K562 (cell line): Measurements from ENCODE around the gene NELFE. TPM values are rescaled to one million over a fixed set of nuclear protein-coding genes. Genes with fewer than 3 reads are reported as not detected.
A peak's percentile ranks its signal among the peaks of the same experiment; 100 is the strongest.

ENCODE experiments used
- FOXM1 ChIP-seq, 2 experiments: fragments of 450-650 bp in 1 of 2; sonication (generic) in 1 of 2; formaldehyde crosslinking in 1 of 2; IDR thresholded peaks; 2 replicates each; pipeline versions ENCODE4 v1.6.1 to v1.9.0; 2017 to 2022; ENCODE audit warnings: low read depth in 2 of 2, mild to moderate bottlenecking in 2 of 2, missing genetic modification reagents in 1 of 2, moderate library complexity in 1 of 2
- FUS ChIP-seq: fragments of 200-400 bp; formaldehyde crosslinking; optimal IDR thresholded peaks from 2 replicates; pipeline ENCODE3; 2017; ENCODE audit warnings: low read depth, low read length
- HDAC6 ChIP-seq: IDR thresholded peaks from 2 replicates; pipeline ENCODE4 v1.6.1; 2012; ENCODE audit warnings: low read depth, mild to moderate bottlenecking, control low read depth, inconsistent platforms, low read length, moderate library complexity
- KDM4B ChIP-seq, 2 experiments: fragments of 450-650 bp in 1 of 2; sonication (generic) in 1 of 2; IDR thresholded peaks; 2 replicates each; pipeline ENCODE4 v1.6.1; 2016 to 2017; ENCODE audit warnings: borderline replicate concordance in 2 of 2, antibody characterized with exemption in 1 of 2, low read depth in 1 of 2, mild to moderate bottlenecking in 1 of 2
- KHSRP ChIP-seq: fragments of 450-650 bp; IDR thresholded peaks from 2 replicates; pipeline ENCODE4 v1.6.1; 2017
- NCOR1 ChIP-seq: fragments of 450-650 bp; IDR thresholded peaks from 2 replicates; pipeline ENCODE4 v1.6.1; 2016; ENCODE audit warnings: mild to moderate bottlenecking, moderate library complexity
- NFE2L1 ChIP-seq: fragments of 450-650 bp; IDR thresholded peaks from 2 replicates; pipeline ENCODE4 v1.6.1; 2016; ENCODE audit warnings: missing genetic modification characterization, low read depth, mild to moderate bottlenecking, missing compliant biosample characterization, moderate library complexity, borderline replicate concordance
- SNRNP70 ChIP-seq: fragments of 200-400 bp; formaldehyde crosslinking; optimal IDR thresholded peaks from 2 replicates; pipeline ENCODE3; 2017; ENCODE audit warnings: low read depth, low read length
- SRF ChIP-seq, 2 experiments: fragments of 250-450, 450-650 bp in 1 of 2; sonication (Bioruptor Pico) in 1 of 2; sonication (generic) in 1 of 2; formaldehyde crosslinking; IDR thresholded peaks; 2 replicates each; pipeline versions ENCODE4 v1.5.0 to v1.5.1; 2020 to 2022; ENCODE audit warnings: mild to moderate bottlenecking in 1 of 2, missing genetic modification reagents in 1 of 2
- TSC22D4 ChIP-seq: fragments of 450-650 bp; IDR thresholded peaks from 2 replicates; pipeline ENCODE4 v1.6.1; 2016; ENCODE audit warnings: missing genetic modification characterization, missing biosample characterization, control low read depth
- XRCC3 ChIP-seq: fragments of 450-650 bp; IDR thresholded peaks from 2 replicates; pipeline ENCODE4 v1.6.1; 2017; ENCODE audit warnings: mild to moderate bottlenecking, moderate library complexity
- ZNF224 ChIP-seq: sonication (generic); formaldehyde crosslinking; IDR thresholded peaks from 2 replicates; pipeline ENCODE4 v1.8.0; 2022; ENCODE audit warnings: mild to moderate bottlenecking, missing genetic modification reagents
- ZNF274 ChIP-seq: IDR thresholded peaks from 2 replicates; pipeline ENCODE4 v1.6.1; 2011; ENCODE audit warnings: low read depth, mild to moderate bottlenecking, low read length, moderate library complexity, borderline replicate concordance
- ZNF280B ChIP-seq: fragments of 250-450 bp; sonication (Bioruptor Pico); IDR thresholded peaks from 2 replicates; pipeline ENCODE4 v1.5.1; 2021; ENCODE audit warnings: mild to moderate bottlenecking
- ZNF655 ChIP-seq: fragments of 250-450 bp; sonication (Bioruptor Pico); IDR thresholded peaks from 2 replicates; pipeline ENCODE4 v1.5.0; 2021
- polyA plus RNA-seq, 8 experiments: library from polyadenylated mRNA; depleted of rRNA in 4 of 8; stranded (reverse) in 5 of 8; unstranded in 3 of 8; fragments of >200 nt; fragmentation: Nextera tagmentation in 2 of 8; fragmentation: Illumina TruSeq in 1 of 8; extraction: Ambion mirVana in 2 of 8; extraction: Trizol in 1 of 8; gene quantifications; 2 replicates each; pipeline versions ENCODE4 v1.2.1 to v1.2.3, GENCODE V29; 2011 to 2014; ENCODE audit warnings: inconsistent platforms in 1 of 8, missing spikeins in 1 of 8
- total RNA-seq, 7 experiments: library from RNA; depleted of rRNA in 6 of 7; stranded (reverse); fragments of >200 nt in 6 of 7; fragmentation: Illumina TruSeq in 2 of 7; extraction: Trizol in 2 of 7; gene quantifications; 2 replicates each; pipeline versions ENCODE4 v1.2.1 to v1.2.3, GENCODE V29; 2011 to 2021; ENCODE audit warnings: low replicate concordance in 1 of 7
- TF ChIP-seq, protein P1 (sequence below): fragments of 250-450 bp; sonication (Bioruptor Pico); IDR thresholded peaks from 2 replicates; pipeline ENCODE4 v1.8.0; 2022; ENCODE audit warnings: inconsistent platforms
- TF ChIP-seq, protein P2 (sequence below): sonication (generic); IDR thresholded peaks from 2 replicates; pipeline ENCODE4 v1.6.1; 2016

The NELFE gene
- total and polyA plus RNA-seq, 9 of the 15 experiments (the other 6 are each of a cell fraction or from before 2014, with no cell fraction given) = 15.2 to 157 (median 91.5) TPM

DNA sequence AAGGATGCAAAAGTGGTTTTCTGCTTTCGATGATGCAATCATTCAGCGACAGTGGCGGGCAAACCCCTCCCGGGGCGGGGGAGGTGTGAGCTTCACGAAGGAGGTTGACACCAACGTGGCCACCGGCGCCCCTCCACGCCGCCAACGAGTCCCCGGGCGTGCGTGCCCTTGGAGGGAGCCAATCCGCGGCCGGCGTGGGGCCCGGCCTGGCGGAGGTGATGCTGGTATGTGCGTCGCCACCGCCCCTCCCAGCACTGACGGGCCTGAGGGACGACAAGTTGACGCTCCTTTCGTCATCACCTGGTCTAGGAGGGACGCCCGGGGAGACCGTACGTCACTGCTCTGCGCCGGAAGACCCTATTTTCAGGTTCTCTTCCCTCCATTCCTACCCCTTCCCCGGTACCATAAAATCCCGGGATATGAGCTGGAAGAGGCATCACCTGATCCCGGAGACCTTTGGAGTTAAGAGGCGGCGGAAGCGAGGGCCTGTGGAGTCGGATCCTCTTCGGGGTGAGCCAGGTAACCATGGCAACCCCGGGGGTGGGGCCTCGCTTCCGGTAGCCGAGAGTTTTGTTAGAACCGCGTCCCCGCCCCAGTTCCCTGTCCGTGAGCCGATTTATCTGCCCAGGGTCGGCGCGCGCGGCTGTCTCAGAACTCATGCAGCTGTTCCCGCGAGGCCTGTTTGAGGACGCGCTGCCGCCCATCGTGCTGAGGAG lies 13.4 kb upstream of the NELFE start, which contains the start of gene DXO (continued):
- TF ChIP-seq, protein P1, sequence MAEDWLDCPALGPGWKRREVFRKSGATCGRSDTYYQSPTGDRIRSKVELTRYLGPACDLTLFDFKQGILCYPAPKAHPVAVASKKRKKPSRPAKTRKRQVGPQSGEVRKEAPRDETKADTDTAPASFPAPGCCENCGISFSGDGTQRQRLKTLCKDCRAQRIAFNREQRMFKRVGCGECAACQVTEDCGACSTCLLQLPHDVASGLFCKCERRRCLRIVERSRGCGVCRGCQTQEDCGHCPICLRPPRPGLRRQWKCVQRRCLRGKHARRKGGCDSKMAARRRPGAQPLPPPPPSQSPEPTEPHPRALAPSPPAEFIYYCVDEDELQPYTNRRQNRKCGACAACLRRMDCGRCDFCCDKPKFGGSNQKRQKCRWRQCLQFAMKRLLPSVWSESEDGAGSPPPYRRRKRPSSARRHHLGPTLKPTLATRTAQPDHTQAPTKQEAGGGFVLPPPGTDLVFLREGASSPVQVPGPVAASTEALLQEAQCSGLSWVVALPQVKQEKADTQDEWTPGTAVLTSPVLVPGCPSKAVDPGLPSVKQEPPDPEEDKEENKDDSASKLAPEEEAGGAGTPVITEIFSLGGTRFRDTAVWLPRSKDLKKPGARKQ = no peak
- no peak; the same call in 1 of the 2 replicates for TF ChIP-seq ZNF274
- TF ChIP-seq SNRNP70 = no peak
- TF ChIP-seq ZNF224 = no peak
- no peak for TF ChIP-seq ZNF280B
- TF ChIP-seq SRF (CRISPR knock-in tag; IDR thresholded peaks at IDR 0.05) = peak in 1 of 2 experiments; percentile 9; a peak in 1 of 4 replicates
- TF ChIP-seq NFE2L1 (tag) = no peak
- peak in 1 of 2 experiments; percentile 69; a peak in 1 of 4 replicates for TF ChIP-seq KDM4B (IDR thresholded peaks at IDR 0.05; ENCODE audit: borderline replicate concordance in 2 of 2, low read depth in 1 of 2)
- TF ChIP-seq TSC22D4 (tag) = no peak
- peak; percentile 98 for TF ChIP-seq KHSRP
- TF ChIP-seq HDAC6 = no peak
- no peak for TF ChIP-seq FUS
- TF ChIP-seq FOXM1 (IDR thresholded peaks at IDR 0.05; ENCODE audit: low read depth) = no peak
- no peak; the same call in 1 of the 2 replicates for TF ChIP-seq FOXM1 (CRISPR knock-in tag; IDR thresholded peaks at IDR 0.05; ENCODE audit: low read depth)
- TF ChIP-seq XRCC3 = no peak
- no peak for TF ChIP-seq ZNF655 (CRISPR knock-in tag)
- TF ChIP-seq, protein P2, sequence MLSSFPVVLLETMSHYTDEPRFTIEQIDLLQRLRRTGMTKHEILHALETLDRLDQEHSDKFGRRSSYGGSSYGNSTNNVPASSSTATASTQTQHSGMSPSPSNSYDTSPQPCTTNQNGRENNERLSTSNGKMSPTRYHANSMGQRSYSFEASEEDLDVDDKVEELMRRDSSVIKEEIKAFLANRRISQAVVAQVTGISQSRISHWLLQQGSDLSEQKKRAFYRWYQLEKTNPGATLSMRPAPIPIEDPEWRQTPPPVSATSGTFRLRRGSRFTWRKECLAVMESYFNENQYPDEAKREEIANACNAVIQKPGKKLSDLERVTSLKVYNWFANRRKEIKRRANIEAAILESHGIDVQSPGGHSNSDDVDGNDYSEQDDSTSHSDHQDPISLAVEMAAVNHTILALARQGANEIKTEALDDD = no peak
- TF ChIP-seq NCOR1 = peak; percentile 60
